GM19467 (cell line): ENCODE data around the gene NAT14.
A peak's percentile ranks its signal among the peaks of the same experiment; 100 is the strongest.

Experiments used
- ATAC-seq: cut with Tn5 transposase; IDR thresholded peaks from one replicate; pipeline ENCODE4 v1.9.1; 2021; ENCODE audit warnings: mild to moderate bottlenecking, moderate library complexity; ENCODE audit not compliant: unreplicated experiment

Gene NAT14

DNA sequence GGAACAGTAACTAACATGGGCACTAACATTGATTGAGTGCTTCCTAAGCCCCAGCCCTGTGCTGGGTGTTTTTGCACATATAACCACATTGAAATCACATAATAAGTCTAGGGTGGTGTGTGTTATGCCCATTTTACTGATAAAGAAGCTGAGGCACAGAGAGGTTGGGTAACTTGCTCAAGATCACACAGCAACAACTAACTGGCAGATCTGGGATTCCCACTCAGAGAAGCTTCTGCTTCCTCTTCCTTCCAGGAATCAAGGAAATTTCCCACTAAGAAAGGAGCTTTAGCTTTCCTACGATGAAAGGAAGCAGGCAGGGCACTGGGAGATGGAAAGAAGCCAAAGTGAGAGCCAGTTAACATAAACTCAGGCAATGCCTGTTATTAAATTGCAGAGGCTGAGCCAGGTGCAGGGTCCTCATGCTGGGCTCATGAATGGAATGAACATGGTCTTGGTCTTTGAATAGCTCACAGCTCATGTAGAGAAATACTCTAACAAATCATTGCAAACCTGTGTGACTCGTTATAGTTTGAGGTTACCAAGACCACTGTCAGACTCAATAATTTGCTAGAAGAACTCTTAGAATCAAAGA is 13.4 kb downstream of the NAT14 start:
- ATAC-seq, result no peak

GRCh38 chr19:55500368-55500952 is 15.5 kb downstream of the NAT14 start:
- ATAC-seq, result no peak

GRCh38 chr19:55502197-55502952 is 17.4 kb downstream of the NAT14 start:
- ATAC-seq, result no peak

GRCh38 chr19:55503157-55503501 is 18.1 kb downstream of the NAT14 start:
- ATAC-seq, result no peak

DNA sequence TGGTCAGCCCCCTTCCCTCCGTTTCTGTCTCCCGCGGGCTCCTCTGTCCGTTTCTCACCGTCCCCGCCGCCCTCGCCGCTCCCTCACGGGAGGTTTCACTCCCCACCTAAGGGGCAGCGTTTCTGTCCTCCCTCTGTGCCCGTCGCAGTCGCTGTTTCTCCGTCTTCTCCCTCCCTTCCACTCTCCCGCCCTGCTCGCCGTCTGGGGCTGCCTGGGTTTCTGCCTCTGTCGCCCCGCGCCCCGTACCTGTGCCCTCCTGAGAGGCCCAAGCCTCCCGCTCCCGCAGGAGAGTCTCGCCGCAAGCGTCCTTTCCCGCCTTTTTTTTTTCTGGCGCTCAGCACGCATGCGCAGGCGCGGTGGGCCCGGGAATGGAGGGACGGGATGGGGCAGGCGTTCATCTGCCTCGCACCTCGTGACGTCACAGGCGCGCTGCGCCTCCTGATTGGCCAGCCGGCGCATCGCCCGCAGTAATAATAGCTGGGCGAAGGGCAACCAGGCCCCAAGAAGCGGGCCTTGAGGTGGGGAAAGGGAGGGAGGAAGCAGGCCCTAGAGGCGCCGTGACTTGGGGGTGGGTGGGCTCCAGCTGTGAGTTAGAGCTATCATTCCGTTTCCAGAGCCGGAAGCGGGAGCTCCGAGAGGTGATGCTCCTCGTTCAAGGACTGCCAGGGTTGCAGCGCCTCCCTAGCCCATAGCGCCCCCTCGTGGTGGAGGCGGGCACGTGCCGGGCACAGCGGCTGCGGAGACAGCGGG is 18.7 kb downstream of the NAT14 start:
- peak; percentile 90 for ATAC-seq

DNA sequence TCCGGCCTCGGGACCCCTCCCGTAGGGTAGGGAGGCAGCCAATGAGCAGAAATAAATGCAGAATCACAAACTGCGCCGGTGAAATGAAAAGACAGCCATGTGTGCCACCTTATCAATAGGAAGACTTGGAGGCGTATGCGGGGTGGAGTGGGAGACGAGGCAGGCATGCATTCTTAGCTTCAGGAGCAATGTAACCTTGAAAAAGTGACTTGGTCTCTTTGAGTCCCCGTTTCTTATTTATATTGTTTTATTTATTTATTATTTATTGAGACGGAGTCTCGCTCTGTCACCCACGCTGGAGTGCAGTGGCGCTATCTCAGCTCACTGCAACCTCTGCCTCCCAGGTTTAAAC is 19.2 kb downstream of the NAT14 start:
- no peak for ATAC-seq

DNA sequence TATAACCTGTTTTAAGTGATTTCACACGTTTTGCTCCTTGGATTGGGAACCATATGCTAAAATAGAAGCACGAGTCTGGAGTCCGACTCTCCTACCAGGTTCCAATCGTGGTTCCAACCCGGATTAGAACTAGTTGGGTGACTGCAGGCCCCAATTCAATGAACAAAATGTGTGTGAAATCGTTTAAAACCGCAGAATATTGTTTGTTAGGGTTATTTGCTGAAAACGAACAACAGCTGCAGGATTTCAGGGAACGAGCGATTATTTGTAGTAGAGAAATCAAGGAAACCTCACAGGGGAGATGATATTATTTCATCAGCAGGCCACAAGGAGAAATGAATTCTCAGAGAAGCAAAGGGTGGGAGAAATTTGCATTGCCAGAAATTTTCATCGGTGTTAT is 20.0 kb downstream of the NAT14 start:
- no peak for ATAC-seq

- no peak for ATAC-seq
Measured at GRCh38 chr19:55508120-55508519, 23.1 kb downstream of the NAT14 start.

DNA sequence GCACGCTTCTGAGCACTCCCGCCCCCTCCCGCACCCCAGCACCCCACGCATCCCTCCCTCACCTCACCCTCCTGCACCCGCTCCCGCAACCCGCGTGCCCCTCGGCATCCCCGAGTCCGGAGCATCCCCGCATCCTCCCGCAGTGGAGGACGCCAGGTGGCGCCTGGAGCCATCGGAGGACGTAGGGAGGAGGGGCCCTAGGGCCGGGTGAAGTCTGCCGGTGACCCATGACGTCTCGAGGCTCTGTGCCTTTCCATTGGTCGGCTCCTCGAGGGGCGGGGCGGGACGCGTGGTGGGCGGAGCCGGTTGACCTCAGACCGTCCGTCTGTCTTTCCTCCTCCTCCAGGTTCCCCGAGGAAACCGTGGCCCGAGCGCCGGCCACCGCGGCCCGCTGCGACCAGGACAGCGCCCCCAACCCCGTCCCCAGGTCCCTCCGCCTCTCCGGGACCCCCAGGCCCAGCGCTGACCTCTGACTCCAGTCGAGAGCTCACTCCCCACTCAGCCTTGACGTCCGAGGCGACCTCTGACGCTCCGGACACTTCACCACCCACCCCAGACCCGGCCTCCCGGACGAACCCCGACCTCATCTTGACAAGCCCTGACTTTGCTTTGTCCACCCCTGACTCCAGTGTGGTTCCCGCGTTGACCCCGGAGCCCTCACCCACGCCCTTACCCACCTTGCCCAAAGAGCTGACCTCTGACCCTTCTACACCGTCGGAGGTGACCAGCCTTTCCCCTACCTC is 32.1 kb downstream of the NAT14 start:
- ATAC-seq, result peak; percentile 97

DNA sequence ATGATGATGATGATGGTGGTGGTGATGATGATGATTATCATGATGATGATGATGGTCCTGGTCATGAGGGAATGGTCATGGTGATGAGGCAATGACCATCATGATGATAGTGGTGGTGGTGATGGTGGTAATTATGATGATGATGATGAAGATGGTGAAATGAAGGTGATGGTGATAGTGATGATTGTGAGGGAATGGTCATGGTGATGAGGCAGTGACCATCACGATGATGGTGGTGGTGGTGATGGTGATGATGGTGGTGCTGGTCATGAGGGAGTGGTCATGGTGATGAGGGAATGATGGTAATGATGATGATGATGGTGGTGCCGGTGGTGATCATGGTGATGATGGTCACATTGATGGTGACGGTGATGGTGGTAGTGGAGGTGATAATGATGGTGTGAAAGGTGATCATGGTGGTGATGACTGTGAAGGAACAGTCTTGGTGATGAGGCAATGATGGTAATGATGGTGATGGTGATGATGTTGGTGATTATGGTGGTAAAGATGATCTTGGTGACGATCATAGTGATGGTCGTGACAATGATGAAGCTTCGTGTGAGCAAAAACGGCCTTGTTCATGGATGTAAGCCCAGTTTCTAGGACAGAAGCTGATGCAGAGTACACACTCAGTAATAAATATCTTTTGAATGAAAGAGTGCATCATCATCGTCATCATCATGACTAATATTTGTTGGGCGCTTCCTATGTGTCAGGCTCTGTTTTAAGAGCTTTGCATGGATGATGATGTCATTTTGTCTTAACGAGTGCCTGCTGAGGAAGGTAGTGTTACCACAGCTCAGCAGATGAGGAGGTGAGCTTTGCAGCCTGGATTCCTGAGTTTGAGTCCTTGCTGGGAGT is 34.7 kb downstream of the NAT14 start:
- ATAC-seq, result no peak

GRCh38 chr19:55520691-55521292 is 35.8 kb downstream of the NAT14 start:
- no peak for ATAC-seq

GRCh38 chr19:55525289-55526101 is 40.5 kb downstream of the NAT14 start:
- no peak for ATAC-seq

DNA sequence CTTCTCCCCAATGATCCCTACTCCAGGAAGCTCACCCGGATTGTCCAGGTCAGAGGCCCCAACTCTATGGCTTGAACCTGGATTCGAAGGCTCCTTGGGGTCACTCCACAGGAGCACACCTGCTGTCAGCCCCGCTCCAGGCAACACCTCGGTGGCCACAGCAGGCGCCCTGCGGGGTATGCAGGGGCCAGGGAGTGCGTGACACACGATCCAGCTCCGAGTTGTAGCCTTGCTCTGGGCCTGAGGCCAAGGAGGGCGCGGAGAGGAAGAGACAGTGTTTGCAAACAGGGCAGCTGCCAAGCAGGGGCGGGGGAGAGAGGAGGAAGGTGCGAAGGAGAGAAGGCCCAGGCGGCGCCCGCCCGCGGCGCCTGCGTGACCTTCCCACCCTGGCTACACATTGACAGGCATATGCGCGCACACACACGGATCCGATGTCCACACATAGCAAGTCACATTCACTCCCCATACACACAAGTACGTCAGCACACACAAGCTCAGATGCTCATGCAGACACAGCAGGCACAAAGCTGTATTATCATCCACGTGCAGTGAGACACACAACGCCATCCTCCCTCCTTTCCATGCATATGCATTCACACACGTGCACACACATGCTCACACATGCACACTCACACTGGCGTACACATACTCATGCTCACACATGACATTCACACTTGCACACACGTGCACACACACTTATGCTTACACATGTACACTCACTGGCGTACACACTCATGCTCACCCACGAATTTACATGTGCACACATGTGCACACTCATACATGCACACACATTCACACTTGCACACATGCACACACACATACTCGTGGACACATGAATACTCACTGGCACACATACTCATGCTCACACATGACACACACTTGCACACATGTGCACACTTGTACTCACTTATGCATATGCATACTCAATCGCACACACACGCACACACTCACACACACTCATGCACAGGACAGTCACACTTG is 41.5 kb downstream of the NAT14 start:
- ATAC-seq, result no peak

- ATAC-seq, result no peak
Measured at GRCh38 chr19:55527197-55528029, 42.4 kb downstream of the NAT14 start.

DNA sequence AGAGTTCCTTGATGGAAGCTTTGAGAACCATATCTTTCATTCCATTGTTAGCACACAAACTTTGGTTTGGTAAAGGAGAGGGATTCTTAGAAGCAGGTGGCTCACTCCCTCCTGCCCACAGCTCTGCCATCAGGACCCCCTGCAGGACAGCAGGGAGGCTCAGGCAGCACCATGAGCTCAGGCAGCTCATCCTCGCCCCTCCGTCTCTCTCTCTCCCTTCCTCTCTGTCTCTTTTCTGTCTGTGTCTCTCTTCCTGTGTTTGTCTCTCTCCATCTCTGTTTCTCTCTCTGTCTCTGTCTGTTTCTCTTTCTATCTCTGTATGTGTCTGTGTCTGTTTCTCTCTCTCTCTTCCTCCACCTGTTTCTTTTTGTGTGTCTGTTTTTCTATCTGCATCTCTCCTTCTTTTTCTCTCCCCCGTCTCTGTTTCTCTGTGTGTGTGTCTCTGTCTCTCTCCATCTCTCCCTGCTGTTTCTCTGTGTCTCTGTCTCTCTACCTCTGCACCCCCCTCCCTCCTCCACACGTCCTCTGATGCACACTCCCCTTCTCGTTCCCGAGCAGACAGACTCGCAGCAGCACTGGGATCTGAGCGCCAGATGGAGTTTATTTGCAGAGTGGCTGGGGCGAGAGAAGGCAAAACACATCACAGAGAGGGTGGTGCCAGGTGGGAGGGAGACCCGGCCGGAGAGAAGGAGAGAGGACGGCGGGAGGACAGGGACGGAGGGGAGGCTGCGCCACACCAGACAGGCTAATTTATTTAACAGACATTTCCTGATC is 43.2 kb downstream of the NAT14 start:
- no peak for ATAC-seq

- ATAC-seq, result no peak
Measured at GRCh38 chr19:55529636-55530234, 44.7 kb downstream of the NAT14 start.
